Epithelial cell of proximal tubule (primary cell): Measurements from ENCODE around the gene ZNF526. TPM values are rescaled to one million over a fixed set of nuclear protein-coding genes. Genes with fewer than 3 reads are reported as not detected.

ENCODE experiments used
- DNase-seq: peaks from one replicate; pipeline ENCODE4 v3.0.0-alpha.2; 2011; ENCODE audit warnings: low read depth
- H3K4me3 ChIP-seq: 2 replicates; pipeline ENCODE4 v1.5.1; 2011; ENCODE audit warnings: low read depth, mild to moderate bottlenecking, low read length
- total RNA-seq: library from RNA; depleted of rRNA; stranded (reverse); fragments of >200 nt; gene quantifications from 2 replicates; pipeline ENCODE4 v1.2.3, GENCODE V29; 2015
- TF ChIP-seq, protein P1 (sequence below): conservative IDR thresholded peaks from 2 replicates; pipeline ENCODE4 v1.5.1; 2012; ENCODE audit warnings: low read depth, mild to moderate bottlenecking, low read length

The ZNF526 gene
- total RNA-seq, 1 donor from 2014 or later: 3.9 TPM

DNA sequence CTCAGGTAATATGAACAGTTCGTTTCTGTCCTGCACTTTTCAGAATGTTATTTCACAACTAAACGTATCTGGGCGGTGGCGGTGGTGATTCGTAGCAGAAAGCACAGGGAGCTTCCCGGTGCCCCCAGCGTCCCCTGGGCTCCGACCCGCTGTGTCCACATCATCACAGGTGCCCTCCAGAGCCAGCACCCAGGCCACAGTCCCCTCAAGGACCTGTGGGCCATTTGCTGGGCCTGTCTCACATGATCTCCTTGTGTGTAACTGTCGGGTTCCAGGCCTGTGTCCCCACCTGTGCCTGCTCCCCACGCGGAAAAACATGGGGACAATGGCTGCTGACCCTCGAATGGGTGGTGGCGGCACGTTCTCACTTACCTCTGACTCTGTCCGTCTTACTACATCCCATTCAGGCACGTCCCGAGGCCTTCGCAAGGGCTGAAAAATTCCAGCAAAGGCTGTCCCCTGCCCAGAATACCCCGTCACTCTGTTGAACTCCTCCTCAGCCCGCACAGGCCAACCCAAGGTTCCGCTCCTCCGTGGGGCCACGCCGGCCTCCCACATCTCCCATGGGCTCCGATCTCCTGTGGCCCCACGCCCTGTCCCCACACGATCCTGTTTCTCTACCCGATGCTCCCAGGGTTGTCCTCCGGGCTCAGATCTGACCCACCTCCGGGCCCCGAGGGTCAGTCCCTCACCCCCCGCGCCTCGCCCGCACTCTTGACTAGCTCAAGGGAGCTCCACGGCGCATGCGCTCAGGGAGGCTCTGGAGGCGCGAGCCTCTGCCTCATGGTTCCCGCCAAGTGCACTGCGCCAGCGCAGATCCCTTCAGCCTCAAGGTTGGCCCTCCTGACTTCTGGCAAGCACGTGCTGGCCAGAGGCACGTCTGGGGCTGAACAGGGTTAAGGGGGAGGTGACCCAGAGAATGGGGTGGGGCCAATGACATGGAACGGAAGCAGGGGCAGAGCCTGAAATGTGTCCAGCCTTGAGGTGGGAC is 23.8 kb upstream of the ZNF526 start:
- DNase-seq: no peak

DNA sequence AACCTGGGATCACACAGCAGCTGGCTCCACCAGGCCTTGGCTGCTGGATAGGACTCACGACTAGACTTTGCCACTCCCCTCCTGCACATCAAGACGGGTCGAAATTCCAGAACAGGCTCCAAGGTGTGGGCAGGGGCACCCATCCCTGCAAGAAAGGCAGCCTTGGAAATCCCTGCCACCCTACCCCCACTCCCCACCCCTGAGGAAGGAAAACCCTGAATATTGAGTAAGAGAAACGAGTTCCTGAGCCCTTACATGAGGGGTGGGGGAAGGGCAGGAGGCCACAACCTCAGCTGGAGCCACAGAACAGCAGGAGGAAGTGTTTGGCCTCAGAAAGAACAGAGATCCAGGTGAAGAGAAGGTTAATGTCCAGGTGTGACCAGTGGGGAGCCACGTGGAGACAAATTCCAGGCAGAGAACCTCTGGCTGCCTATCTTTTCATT is 22.7 kb upstream of the ZNF526 start:
- DNase-seq: no peak
- H3K4me3 ChIP-seq: no peak overlapping the region
- TF ChIP-seq, protein P1, sequence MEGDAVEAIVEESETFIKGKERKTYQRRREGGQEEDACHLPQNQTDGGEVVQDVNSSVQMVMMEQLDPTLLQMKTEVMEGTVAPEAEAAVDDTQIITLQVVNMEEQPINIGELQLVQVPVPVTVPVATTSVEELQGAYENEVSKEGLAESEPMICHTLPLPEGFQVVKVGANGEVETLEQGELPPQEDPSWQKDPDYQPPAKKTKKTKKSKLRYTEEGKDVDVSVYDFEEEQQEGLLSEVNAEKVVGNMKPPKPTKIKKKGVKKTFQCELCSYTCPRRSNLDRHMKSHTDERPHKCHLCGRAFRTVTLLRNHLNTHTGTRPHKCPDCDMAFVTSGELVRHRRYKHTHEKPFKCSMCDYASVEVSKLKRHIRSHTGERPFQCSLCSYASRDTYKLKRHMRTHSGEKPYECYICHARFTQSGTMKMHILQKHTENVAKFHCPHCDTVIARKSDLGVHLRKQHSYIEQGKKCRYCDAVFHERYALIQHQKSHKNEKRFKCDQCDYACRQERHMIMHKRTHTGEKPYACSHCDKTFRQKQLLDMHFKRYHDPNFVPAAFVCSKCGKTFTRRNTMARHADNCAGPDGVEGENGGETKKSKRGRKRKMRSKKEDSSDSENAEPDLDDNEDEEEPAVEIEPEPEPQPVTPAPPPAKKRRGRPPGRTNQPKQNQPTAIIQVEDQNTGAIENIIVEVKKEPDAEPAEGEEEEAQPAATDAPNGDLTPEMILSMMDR: no peak

More for the DNA sequence above, 23.8 kb upstream of the ZNF526 start:
- H3K4me3 ChIP-seq: no peak overlapping the region
- TF ChIP-seq, protein P1: no peak

DNA sequence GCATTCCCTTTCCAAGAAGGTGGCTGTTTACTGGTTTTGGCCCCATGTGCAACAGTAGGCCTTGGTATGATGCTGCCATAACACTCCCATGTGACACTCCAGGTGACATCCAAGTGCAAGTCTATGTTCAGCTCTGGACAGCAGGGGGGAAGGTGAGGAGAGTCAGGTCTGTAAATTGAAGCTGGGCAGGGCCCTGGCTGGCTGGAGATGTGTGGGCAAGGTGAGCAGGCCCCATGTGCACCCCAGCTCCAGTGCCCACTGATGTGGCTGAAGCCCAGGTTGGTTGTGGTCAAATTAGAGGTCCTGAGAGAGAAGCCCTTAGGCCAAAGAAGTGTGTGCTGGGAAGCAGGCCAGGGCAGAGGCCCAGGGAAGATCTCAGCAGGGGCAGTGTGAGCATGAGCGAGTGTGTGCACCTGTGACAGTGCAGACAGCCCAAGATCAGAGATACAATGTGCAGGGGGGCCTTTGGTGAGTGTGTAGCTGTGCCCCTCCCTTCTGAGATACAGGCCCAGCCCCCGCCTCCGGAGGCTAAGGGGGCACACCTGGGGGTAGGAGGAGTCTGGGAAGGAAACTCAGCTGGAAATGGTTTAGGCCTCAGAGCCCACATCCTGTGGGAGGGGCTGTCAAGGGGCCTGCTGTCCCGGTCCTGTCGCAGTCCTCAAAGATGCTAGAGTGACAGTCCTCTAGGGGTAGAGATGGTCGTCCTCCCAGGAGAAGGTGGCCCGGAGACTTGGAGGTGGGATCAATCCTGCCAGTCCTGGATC is 21.3 kb upstream of the ZNF526 start:
- no peak for DNase-seq
- TF ChIP-seq, protein P1: no peak

DNA sequence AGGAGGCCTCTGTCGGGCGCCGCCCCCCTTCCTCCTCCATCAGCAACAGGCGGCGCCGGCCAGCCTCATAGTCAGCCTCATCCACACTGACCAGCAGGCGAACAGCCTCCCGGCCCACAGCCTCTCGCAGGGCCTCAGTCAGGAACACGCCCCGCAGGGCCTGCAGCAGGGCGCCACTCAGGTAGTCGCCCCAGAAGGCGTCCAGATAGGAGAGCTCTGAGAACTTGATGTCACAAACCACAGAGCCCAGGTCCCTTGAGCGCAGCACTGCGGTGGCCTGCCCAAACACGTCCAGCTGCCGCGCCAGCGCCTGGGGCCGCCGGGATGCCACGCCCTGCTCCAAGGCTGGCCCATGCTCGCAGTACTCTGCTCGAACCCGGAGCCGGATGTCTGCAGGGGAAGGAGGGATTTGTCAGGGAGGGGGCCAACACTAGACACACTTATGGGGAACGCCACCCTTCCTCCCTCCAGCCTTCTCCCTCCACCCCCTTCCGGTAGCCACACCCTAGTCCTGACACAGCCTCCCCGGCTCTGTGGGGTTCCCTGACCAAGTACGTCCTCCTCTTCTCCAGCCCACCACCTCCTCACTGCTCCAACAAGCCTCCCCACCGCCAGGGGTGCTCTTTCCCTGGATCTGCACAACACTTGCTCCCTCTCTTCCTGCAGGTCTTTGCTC is 20.5 kb upstream of the ZNF526 start:
- no peak overlapping the region for H3K4me3 ChIP-seq
- TF ChIP-seq, protein P1: no peak
- DNase-seq: no peak

More for the DNA sequence above, 21.3 kb upstream of the ZNF526 start:
- no peak overlapping the region for H3K4me3 ChIP-seq

DNA sequence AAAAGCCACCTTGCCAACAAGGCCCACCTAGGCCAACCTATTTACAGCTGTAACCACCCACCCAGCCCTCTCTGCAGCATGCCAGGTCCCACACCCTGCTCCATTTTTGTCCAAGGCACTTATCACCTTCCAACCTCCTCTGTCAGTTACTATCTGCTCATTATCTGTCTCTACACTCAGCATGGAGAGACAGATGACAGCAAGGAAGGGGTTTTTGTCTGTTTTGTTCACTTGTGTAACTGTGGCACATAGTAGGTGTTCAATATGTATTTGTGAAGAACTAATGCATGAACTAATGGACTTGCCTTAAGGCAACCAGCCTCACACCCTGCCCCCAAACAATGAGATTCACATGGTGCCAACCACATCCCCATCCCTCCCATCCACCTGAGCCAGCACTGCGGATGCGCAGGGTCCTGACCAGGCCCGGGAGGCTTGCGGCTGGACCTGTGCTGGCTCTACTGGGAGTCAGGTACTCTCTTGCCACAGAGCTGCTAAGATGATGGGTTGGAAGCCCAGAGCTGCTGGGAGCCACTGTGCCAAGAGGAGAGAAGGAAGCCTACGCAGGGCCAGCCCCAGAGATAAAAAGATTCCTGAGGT is 19.9 kb upstream of the ZNF526 start:
- TF ChIP-seq, protein P1: no peak
- no peak overlapping the region for H3K4me3 ChIP-seq
- DNase-seq: no peak
